ENCODE measurements around the gene INPP5K. TPM values are rescaled to one million over a fixed set of nuclear protein-coding genes. Genes with fewer than 3 reads are reported as not detected.

Gene INPP5K
- total and polyA plus RNA-seq, 10 of the 15 experiments (the other 5 are each of a cell fraction or from before 2014, with no cell fraction given): 0.58 to 41.2 (median 23.3) TPM

DNA sequence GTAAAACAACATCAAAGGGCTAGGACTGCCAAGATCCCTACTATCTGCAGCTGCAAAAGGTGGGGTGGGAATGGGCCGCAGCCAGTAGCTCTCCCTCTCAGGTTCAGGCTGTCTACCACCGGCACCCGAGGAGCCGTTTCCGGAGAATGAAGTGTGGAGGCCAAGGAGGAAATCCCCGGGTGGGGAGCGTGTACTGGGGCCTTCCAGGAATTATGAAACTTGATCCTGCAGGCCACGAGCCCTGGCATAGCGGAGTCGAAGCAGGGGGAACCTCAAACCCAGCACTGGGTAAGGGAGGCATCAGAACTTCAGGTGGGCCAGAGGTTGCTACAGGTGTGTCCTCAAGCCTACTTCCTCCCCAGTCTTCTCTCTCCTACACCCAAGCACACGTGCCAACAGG is 5.1 kb downstream of the INPP5K start:
- in situ Hi-C loops (cut with MboI) (no loop called here), intact Hi-C loops (cut with micrococcal nuclease; ENCODE audit: unreplicated experiment) (no loop called here)
- FAIRE-seq (no peak), DNase-seq (ENCODE audit: low read depth, low spot score) (no peak), ATAC-seq (no peak)
- ChIA-PET RAD21 (ENCODE audit: unreplicated experiment) (no interaction called here), CTCF (interaction anchor here (1.1 to 7.5 kb wide), 3 partner anchors 12 to 145 kb away, joined by 3 to 132 read pairs (median 4); no protein-coding TSS in a partner anchor), POLR2A (interaction anchor here (1.0 to 1.1 kb wide), 2 partner anchors 10 to 57 kb away, joined by 3 read pairs; no protein-coding TSS in a partner anchor), SMC1A (ENCODE audit: uncharacterized antibody, unreplicated experiment) (interaction anchor here (0.9 kb wide), 1 partner anchor 171 kb away, joined by 3 read pairs; no protein-coding TSS in a partner anchor)
- Histone ChIP-seq H2AFZ (ENCODE audit: control insufficient read depth, low read depth, low read length) (no peak overlapping the region), H3K4me1 (ENCODE audit: control insufficient read depth, insufficient read depth, low read length) (peaks cover 4% of the 10 kb centered on the region), H3K27me3 (replicated peaks in 1 of 2; ENCODE audit: control insufficient read depth in 2 of 2, insufficient read depth in 2 of 2, low read length in 1 of 2) (no peaks in the 10 kb centered on the region), H3K4me2 (ENCODE audit: control insufficient read depth, insufficient read depth) (no peak overlapping the region), H3K9me3 (replicated peaks; ENCODE audit: control insufficient read depth, insufficient read depth, low read length) (no peaks in the 10 kb centered on the region), H3K79me2 (ENCODE audit: control insufficient read depth, insufficient read depth, low read length) (peaks cover 12% of the 10 kb centered on the region), H4K20me1 (ENCODE audit: control insufficient read depth, insufficient read depth) (no peaks in the 10 kb centered on the region), H3K9ac (ENCODE audit: control insufficient read depth, insufficient read depth, low read length) (no peak overlapping the region), H3K27ac (ENCODE audit: control insufficient read depth, insufficient read depth) (no peak overlapping the region), H3K36me3 (ENCODE audit: control insufficient read depth in 2 of 2, insufficient read depth in 2 of 2, low read length in 1 of 2) (no peaks in the 10 kb centered on the region; a peak in 3 of 4 replicates), H3K4me3 (no peak overlapping the region)
- BruUV-seq (replicated peaks): no TSS peak
- WGBS (ENCODE audit: insufficient coverage, insufficient replicate concordance, low lambda C conversion rate, missing lambda C conversion rate): 81% methylated on average over 11 of the region's 11 CpGs
- no peak for TF ChIP-seq CTCF (IDR thresholded peaks at IDR 0.05 in 2 of 3, conservative IDR thresholded peaks at IDR 0.05 in 1 of 3; ENCODE audit: control insufficient read depth in 2 of 3, extremely low read depth in 1 of 3, insufficient read depth in 1 of 3, low read depth in 3 of 3, low read length in 3 of 3)

GRCh38 chr17:1509290-1509881 is 7.0 kb downstream of the INPP5K start:
- H3K4me3 ChIP-seq: no peak overlapping the region
- no peaks in the 10 kb centered on the region for H3K27me3 ChIP-seq (replicated peaks in 1 of 2; ENCODE audit: control insufficient read depth in 2 of 2, insufficient read depth in 2 of 2, low read length in 1 of 2)
- DNase-seq (ENCODE audit: low read depth, low spot score) (no peak), ATAC-seq (no peak), FAIRE-seq (no peak)
- no peak overlapping the region for H2AFZ ChIP-seq (ENCODE audit: control insufficient read depth, low read depth, low read length)
- ChIA-PET CTCF (interaction anchor here (0.8 to 1.2 kb wide), 4 partner anchors 25 to 144 kb away, joined by 3 to 9 read pairs (median 4); no protein-coding TSS in a partner anchor), RAD21 (ENCODE audit: unreplicated experiment) (no interaction called here), POLR2A (no interaction called here), SMC1A (ENCODE audit: uncharacterized antibody, unreplicated experiment) (interaction anchor here (1.3 kb wide), 1 partner anchor 144 kb away, joined by 6 read pairs; no protein-coding TSS in a partner anchor)
- in situ Hi-C loops (cut with MboI) (no loop called here), intact Hi-C loops (cut with micrococcal nuclease; ENCODE audit: unreplicated experiment) (no loop called here)
- H3K36me3 ChIP-seq (ENCODE audit: control insufficient read depth in 2 of 2, insufficient read depth in 2 of 2, low read length in 1 of 2): no peaks in the 10 kb centered on the region; a peak in 3 of 4 replicates
- H3K9ac ChIP-seq (ENCODE audit: control insufficient read depth, insufficient read depth, low read length): no peak overlapping the region
- H3K27ac ChIP-seq (ENCODE audit: control insufficient read depth, insufficient read depth): no peak overlapping the region
- 51% methylated on average over 7 of the region's 7 CpGs for WGBS (ENCODE audit: insufficient coverage, insufficient replicate concordance, low lambda C conversion rate, missing lambda C conversion rate)
- H3K4me2 ChIP-seq (ENCODE audit: control insufficient read depth, insufficient read depth): no peak overlapping the region
- no peaks in the 10 kb centered on the region for H3K9me3 ChIP-seq (replicated peaks; ENCODE audit: control insufficient read depth, insufficient read depth, low read length)
- no TSS peak for BruUV-seq (replicated peaks)
- H4K20me1 ChIP-seq (ENCODE audit: control insufficient read depth, insufficient read depth): no peaks in the 10 kb centered on the region
- no peaks in the 10 kb centered on the region for H3K79me2 ChIP-seq (ENCODE audit: control insufficient read depth, insufficient read depth, low read length)
- no peaks in the 10 kb centered on the region for H3K4me1 ChIP-seq (ENCODE audit: control insufficient read depth, insufficient read depth, low read length)
- no peak for TF ChIP-seq IKZF1 (conservative IDR thresholded peaks at IDR 0.05)
- TF ChIP-seq CREB1 (IDR thresholded peaks at IDR 0.05; ENCODE audit: low read depth): no peak
- TF ChIP-seq, protein P1, sequence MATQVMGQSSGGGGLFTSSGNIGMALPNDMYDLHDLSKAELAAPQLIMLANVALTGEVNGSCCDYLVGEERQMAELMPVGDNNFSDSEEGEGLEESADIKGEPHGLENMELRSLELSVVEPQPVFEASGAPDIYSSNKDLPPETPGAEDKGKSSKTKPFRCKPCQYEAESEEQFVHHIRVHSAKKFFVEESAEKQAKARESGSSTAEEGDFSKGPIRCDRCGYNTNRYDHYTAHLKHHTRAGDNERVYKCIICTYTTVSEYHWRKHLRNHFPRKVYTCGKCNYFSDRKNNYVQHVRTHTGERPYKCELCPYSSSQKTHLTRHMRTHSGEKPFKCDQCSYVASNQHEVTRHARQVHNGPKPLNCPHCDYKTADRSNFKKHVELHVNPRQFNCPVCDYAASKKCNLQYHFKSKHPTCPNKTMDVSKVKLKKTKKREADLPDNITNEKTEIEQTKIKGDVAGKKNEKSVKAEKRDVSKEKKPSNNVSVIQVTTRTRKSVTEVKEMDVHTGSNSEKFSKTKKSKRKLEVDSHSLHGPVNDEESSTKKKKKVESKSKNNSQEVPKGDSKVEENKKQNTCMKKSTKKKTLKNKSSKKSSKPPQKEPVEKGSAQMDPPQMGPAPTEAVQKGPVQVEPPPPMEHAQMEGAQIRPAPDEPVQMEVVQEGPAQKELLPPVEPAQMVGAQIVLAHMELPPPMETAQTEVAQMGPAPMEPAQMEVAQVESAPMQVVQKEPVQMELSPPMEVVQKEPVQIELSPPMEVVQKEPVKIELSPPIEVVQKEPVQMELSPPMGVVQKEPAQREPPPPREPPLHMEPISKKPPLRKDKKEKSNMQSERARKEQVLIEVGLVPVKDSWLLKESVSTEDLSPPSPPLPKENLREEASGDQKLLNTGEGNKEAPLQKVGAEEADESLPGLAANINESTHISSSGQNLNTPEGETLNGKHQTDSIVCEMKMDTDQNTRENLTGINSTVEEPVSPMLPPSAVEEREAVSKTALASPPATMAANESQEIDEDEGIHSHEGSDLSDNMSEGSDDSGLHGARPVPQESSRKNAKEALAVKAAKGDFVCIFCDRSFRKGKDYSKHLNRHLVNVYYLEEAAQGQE (IDR thresholded peaks at IDR 0.05; ENCODE audit: low read depth, low read length): no peak
- TF ChIP-seq, protein P2, sequence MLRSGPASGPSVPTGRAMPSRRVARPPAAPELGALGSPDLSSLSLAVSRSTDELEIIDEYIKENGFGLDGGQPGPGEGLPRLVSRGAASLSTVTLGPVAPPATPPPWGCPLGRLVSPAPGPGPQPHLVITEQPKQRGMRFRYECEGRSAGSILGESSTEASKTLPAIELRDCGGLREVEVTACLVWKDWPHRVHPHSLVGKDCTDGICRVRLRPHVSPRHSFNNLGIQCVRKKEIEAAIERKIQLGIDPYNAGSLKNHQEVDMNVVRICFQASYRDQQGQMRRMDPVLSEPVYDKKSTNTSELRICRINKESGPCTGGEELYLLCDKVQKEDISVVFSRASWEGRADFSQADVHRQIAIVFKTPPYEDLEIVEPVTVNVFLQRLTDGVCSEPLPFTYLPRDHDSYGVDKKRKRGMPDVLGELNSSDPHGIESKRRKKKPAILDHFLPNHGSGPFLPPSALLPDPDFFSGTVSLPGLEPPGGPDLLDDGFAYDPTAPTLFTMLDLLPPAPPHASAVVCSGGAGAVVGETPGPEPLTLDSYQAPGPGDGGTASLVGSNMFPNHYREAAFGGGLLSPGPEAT (IDR thresholded peaks at IDR 0.05; ENCODE audit: low read depth): no peak
- TF ChIP-seq NFIC (IDR thresholded peaks at IDR 0.05; ENCODE audit: low read depth, low read length): no peak
